Activated CD8-positive, alpha-beta T cell treated with anti-CD3 and anti-CD28 coated beads, Interleukin-2, amount 10 ng/mL, durations not matched to agents 7 days and 5 days (primary cell): ENCODE measurements around the gene ADGRE3. TPM values are rescaled to one million over a fixed set of nuclear protein-coding genes. Genes with fewer than 3 reads are reported as not detected.

Experiments used
- ATAC-seq: fragments of 150-1000 bp; cut with Tn5 transposase; one replicate; pipeline ENCODE4 v1.10.0; 2021; ENCODE audit warnings: moderate library complexity
- CTCF ChIA-PET: fragments of 350-600 bp; sonication (Branson Sonifier 250); formaldehyde crosslinking; loops from one replicate; lab custom pipeline; 2021; ENCODE audit warnings: antibody characterized with exemption; lab: Charles Lee
- POLR2A ChIA-PET: fragments of 350-600 bp; sonication (Branson Sonifier 250); formaldehyde crosslinking; loops from one replicate; lab custom pipeline; 2021; ENCODE audit warnings: antibody characterized with exemption; lab: Charles Lee
- DNase-seq: peaks from one replicate; pipeline ENCODE4 v3.0.0-alpha.2; 2020
- H3K27ac Mint-ChIP-seq: one replicate; pipeline ENCODE4 v1.8.0; 2021; ENCODE audit warnings: mild to moderate bottlenecking, mixed read lengths
- H3K27me3 Mint-ChIP-seq: one replicate; pipeline ENCODE4 v1.8.0; 2021; ENCODE audit warnings: low read depth, mixed read lengths
- H3K36me3 Mint-ChIP-seq: one replicate; pipeline ENCODE4 v1.8.0; 2021; ENCODE audit warnings: low read depth, mixed read lengths
- H3K4me1 Mint-ChIP-seq: one replicate; pipeline ENCODE4 v1.8.0; 2021; ENCODE audit warnings: low read depth, mixed read lengths
- H3K4me3 Mint-ChIP-seq: one replicate; pipeline ENCODE4 v1.8.0; 2021; ENCODE audit warnings: mild to moderate bottlenecking, mixed read lengths
- H3K9me3 Mint-ChIP-seq: one replicate; pipeline ENCODE4 v1.8.0; 2022; ENCODE audit warnings: mixed read lengths; ENCODE audit not compliant: insufficient read depth
- total RNA-seq, 2 experiments: library from RNA; stranded (reverse); gene quantifications; one replicate each; pipeline ENCODE4 v1.2.3, GENCODE V29; 2021

Gene ADGRE3
- total RNA-seq, 2 experiments from 2014 or later, result not detected

DNA sequence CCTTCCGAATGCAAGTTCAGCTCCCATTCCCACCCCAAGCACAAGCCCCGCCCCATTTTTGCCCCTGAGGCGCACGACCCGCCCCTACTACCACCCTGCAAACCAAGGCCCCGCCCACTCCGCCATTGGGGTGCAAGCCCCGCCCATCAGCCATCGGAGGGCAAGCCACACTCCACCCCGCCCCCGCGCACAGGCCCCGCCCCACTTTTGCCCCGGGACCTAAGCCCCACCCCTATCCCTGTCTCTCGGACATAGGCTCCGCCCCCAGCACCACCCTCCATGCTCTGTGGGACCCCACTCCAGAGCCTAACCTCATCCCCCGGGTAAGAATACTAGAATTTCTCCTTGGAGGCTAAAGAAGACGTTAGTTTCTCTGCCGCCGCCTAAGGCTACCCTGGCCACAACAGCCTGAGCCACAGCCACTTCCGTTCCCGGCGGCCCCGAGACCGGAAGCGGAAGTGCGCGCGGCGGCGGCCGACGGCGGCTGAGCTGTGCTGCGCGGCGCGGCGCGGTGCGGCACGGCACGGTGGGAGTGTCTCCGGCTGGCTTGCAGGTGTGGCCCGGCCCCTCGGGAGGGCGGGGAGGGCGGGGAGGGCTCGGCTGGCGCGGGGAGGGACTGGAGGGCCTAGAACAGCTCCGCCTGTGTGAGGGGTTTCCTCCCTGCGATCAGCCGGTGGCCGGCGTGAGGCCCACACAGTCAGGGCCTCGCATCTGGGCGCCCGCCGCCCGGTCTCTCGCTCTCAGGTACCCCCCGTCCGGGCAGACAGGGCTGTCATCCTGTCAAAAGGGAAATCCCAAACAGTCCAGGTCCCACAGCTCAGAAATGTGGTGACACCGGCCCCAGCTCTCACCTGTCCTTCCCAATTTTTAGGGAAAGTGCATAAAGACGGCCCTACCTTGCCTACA lies 15.2 kb upstream of the ADGRE3 start, which contains the start of gene ZNF333:
ZNF333 (plus strand) TSS at position 451 of the 906 bp plus-strand sequence. CDS start 3,444 bp downstream, outside the sequence.
- peak within 1 kb of the TSS; percentile 100 for H3K27ac Mint-ChIP-seq
- DNase-seq (peak; percentile 100), ATAC-seq (peak; percentile 96)
- no peaks in the 10 kb centered on the region for H3K27me3 Mint-ChIP-seq
- H3K4me1 Mint-ChIP-seq, result peaks cover 22% of the 10 kb centered on the region
- H3K36me3 Mint-ChIP-seq, result no peaks in the 10 kb centered on the region
- ChIA-PET POLR2A (interaction anchor here (0.9 to 1.0 kb wide), 3 partner anchors 38 to 1147 kb away, joined by 3 read pairs; partner anchors contain the start of gene NDUFB7), CTCF (interaction anchor here (1.6 to 9.8 kb wide), 4 partner anchors 11 to 138 kb away, joined by 3 to 249 read pairs (median 5); partner anchors contain the start of gene NDUFB7)
- H3K9me3 Mint-ChIP-seq, result no peaks in the 10 kb centered on the region
- H3K4me3 Mint-ChIP-seq, result peak within 1 kb of the TSS; percentile 89

DNA sequence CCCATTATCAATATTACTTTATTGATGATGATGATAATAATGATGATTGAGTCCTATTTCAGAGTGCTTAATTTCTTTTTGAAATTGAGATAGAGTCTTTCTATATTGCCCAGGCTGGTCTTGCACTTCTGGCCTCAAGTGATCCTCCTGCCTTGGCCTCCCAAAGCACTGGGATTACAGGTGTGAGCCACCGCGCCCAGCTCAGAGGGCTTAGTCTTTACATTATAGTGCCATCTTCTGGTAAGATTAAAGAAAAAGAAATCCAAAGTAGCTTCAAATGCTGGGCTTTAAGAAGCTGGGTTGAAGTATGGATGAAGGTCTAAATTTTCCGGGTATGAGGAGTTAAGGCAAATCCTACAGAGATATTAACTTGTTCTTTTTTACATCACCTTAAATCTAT lies 11.8 kb upstream of the ADGRE3 start:
- Mint-ChIP-seq H3K27ac (no peak overlapping the region), H3K9me3 (no peaks in the 10 kb centered on the region), H3K36me3 (no peaks in the 10 kb centered on the region), H3K4me1 (peaks cover 17% of the 10 kb centered on the region), H3K27me3 (peaks cover 3% of the 10 kb centered on the region), H3K4me3 (no peak overlapping the region)
- peak; percentile 39 for DNase-seq
- CTCF ChIA-PET, result interaction anchor here (0.7 to 9.8 kb wide), 21 partner anchors 10 to 206 kb away, joined by 3 to 249 read pairs (median 4); partner anchors contain the start of genes ADGRE3, GIPC1 and NDUFB7
- POLR2A ChIA-PET, result interaction anchor here (0.6 to 1.4 kb wide), 2 partner anchors 101 to 112 kb away, joined by 3 to 4 read pairs; no protein-coding TSS in a partner anchor
- ATAC-seq, result no peak

DNA sequence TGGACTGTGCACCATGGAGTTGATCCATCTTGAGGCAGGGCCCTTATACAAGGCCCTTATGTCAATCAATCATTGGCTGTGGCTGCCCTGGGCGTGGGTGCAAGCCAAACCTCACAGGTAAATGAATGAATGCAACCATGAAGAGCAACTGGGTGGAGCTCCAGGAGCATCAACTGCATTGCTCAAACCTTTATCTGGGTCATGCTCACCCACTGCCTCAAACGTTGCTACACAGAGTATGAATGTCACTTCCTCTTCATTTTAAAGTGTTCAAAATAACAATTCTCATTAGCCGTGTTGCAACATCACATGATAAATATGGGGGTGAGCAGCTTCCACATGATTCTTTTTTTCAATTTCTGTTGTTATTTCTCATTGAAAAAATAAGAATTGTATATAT lies 8.8 kb upstream of the ADGRE3 start:
- peaks cover under 1% of the 10 kb centered on the region for H3K4me1 Mint-ChIP-seq
- no peak overlapping the region for H3K4me3 Mint-ChIP-seq
- no peaks in the 10 kb centered on the region for H3K9me3 Mint-ChIP-seq

DNA sequence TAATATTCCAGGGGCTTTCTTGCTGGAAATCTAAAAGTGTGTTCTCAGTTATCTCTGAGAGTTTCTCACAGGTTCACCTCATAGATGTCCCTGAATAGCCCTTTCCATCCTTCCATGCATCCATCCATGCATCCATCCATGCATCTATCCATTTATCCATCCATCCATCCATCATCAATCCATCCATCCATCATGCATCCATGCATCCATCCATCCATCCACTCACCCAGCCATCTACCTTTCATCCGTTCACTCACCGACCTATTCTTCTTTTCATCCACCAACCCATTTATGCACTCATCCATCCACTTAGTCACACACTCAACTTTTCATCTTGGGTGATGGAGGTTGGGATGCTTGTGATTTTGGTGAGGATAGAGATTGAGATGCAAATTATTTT lies 7.4 kb upstream of the ADGRE3 start:
- Mint-ChIP-seq H3K4me3 (no peak overlapping the region), H3K4me1 (no peaks in the 10 kb centered on the region), H3K27me3 (peaks cover 3% of the 10 kb centered on the region), H3K36me3 (no peaks in the 10 kb centered on the region), H3K9me3 (no peaks in the 10 kb centered on the region), H3K27ac (no peak overlapping the region)
- DNase-seq (no peak), ATAC-seq (no peak)
- CTCF ChIA-PET, result interaction anchor here (9.8 kb wide), 1 partner anchor 108 kb away, joined by 249 read pairs; the partner anchor contains the start of gene NDUFB7
- POLR2A ChIA-PET, result no interaction called here

More for the DNA sequence above, 8.8 kb upstream of the ADGRE3 start:
- CTCF ChIA-PET, result interaction anchor here (4.2 to 9.8 kb wide), 2 partner anchors 13 to 109 kb away, joined by 19 to 249 read pairs; partner anchors contain the start of gene NDUFB7
- H3K27ac Mint-ChIP-seq, result no peak overlapping the region
- POLR2A ChIA-PET, result no interaction called here
- peaks cover 3% of the 10 kb centered on the region for H3K27me3 Mint-ChIP-seq
- DNase-seq (no peak), ATAC-seq (no peak)
- H3K36me3 Mint-ChIP-seq, result no peaks in the 10 kb centered on the region

DNA sequence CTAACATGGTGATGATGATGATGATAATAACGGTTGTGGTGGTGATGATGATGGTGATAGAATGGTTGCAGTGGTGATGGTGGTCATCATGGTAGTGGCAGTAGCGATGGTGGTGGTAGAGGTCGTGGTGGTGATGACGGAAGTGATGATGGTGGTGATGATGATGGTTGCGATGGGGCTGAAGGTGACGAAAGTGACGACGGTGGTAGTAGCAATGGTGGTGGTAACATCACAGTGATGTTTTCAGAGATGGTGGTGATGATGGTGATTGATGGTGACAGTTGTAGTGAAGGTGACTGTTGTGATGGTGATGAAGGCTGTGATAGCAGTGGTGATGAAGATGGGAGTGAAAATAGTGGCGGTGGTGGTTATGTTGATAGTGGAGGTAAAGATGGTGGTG lies 3.6 kb upstream of the ADGRE3 start:
- no peak overlapping the region for H3K27ac Mint-ChIP-seq
- no peak overlapping the region for H3K4me3 Mint-ChIP-seq
- DNase-seq, result no peak
- H3K9me3 Mint-ChIP-seq, result no peaks in the 10 kb centered on the region
- peaks cover 14% of the 10 kb centered on the region for H3K27me3 Mint-ChIP-seq
- ChIA-PET POLR2A (no interaction called here), CTCF (no interaction called here)
- ATAC-seq, result no peak
- no peaks in the 10 kb centered on the region for H3K36me3 Mint-ChIP-seq
- H3K4me1 Mint-ChIP-seq, result no peaks in the 10 kb centered on the region

DNA sequence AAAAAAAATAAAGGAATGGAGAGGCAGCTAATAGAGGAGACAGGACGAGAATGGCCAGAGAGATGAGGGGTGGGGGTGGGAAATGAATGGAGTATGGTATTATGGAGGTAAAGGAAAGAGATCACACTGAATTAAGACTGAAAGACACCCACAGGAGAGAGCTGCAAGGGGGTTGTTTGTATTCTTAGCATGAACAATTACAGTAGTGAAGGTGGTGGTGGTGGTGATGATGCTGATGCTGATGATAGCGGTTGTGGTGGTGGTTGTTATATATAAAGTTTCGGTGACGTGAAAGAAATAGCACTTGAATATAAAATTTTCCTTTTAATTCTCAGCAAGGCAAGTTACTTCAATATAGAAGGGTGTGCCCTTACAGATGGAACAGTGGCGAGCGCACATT lies 2.8 kb upstream of the ADGRE3 start:
- Mint-ChIP-seq H3K27ac (no peak overlapping the region), H3K27me3 (peaks cover 14% of the 10 kb centered on the region), H3K4me1 (no peaks in the 10 kb centered on the region), H3K9me3 (no peaks in the 10 kb centered on the region), H3K4me3 (no peak overlapping the region), H3K36me3 (no peaks in the 10 kb centered on the region)
- ATAC-seq (no peak), DNase-seq (no peak)
- POLR2A ChIA-PET, result no interaction called here
- CTCF ChIA-PET, result no interaction called here

DNA sequence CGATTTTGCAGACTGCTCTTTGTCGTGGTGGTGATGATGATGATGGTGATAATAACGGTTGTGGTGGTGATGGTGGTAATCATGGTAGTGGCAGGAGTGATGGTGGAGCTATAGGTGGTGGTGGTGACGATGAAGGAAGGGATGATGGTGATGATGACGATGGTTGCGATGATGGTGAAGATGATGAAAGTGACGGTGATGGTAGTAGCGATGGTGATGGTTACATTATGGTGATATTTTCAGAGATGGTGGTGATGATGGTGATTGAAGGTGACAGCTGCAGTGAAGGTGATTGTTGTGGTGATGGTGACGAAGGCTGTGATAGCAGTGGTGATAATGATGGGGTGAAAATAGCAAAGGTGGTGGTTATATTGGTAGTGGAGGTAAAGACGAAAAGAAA lies 2.1 kb upstream of the ADGRE3 start:
- H3K27ac Mint-ChIP-seq, result no peak overlapping the region
- no peaks in the 10 kb centered on the region for H3K9me3 Mint-ChIP-seq
- no peaks in the 10 kb centered on the region for H3K36me3 Mint-ChIP-seq
- no peaks in the 10 kb centered on the region for H3K4me1 Mint-ChIP-seq
- POLR2A ChIA-PET, result no interaction called here
- no peak for ATAC-seq
- CTCF ChIA-PET, result interaction anchor here (2.9 kb wide), 1 partner anchor 9 kb away, joined by 15 read pairs; no protein-coding TSS in a partner anchor
- no peak for DNase-seq
- peaks cover 11% of the 10 kb centered on the region for H3K27me3 Mint-ChIP-seq
- no peak overlapping the region for H3K4me3 Mint-ChIP-seq

DNA sequence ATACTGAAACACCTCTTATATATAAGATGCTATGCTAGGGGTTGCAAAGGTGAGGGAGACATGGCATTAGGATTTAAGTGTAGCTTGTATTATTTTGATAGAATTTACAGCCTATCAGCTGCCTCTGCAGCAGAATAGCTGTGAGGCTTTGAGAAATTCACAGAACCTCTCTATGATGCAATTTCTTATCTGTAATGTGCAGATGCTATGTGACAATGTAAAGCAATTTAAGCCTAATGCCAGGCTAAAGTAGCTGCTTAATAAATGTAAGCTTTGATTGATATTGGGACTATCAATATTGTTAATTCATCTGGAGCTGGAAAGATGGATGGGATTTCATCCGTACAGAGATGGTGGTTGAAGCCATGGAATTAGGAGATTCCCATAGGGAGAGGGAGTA lies 1.6 kb downstream of the ADGRE3 start:
- Mint-ChIP-seq H3K9me3 (peaks cover 4% of the 10 kb centered on the region), H3K4me3 (no peak overlapping the region), H3K4me1 (peaks cover 3% of the 10 kb centered on the region), H3K36me3 (no peaks in the 10 kb centered on the region), H3K27me3 (peaks cover 17% of the 10 kb centered on the region), H3K27ac (no peak overlapping the region)
- POLR2A ChIA-PET, result no interaction called here
- CTCF ChIA-PET, result interaction anchor here (0.6 to 1.8 kb wide), 3 partner anchors 10 to 99 kb away, joined by 3 to 8 read pairs (median 6); no protein-coding TSS in a partner anchor
- DNase-seq (no peak), ATAC-seq (no peak)

DNA sequence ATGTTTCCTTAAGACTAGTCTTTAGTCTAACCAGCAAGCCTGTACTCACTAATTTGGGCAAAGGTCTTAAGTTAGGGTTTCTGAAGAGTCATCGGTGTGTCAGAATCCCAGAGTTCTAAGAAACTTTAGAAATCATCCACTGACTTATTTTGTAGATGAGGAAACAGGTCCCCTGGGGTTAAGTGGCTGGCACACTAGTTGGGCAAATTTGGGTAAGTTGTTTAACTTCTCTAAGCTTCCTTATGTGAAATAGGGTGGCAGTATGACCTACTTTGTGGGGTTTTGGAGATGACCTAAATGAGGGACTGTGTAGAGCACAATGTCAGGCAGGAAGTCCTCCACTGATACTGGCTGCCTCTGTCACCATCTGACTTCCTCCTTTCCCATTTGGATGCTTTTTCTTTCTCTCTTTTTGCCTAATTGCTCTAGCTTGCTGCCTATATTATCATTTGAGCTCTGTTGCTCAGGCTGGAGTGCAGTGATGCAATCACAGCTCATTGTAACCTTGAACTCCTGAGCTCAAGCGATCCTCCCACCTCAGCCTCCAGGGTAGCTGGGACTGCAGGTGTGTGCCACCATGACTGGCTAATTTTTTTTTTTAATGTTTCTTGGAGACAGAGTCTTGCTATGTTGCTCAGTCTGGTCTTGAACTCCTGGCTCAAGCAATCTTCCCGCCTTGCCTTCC lies 2.3 kb downstream of the ADGRE3 start:
- no peak overlapping the region for H3K4me3 Mint-ChIP-seq
- ChIA-PET POLR2A (interaction anchor here (0.6 kb wide), 1 partner anchor 763 kb away, joined by 3 read pairs; no protein-coding TSS in a partner anchor), CTCF (interaction anchor here (1.3 to 3.7 kb wide), 3 partner anchors 13 to 98 kb away, joined by 6 to 19 read pairs (median 8); no protein-coding TSS in a partner anchor)
- DNase-seq, result no peak
- no peaks in the 10 kb centered on the region for H3K36me3 Mint-ChIP-seq
- no peak overlapping the region for H3K27ac Mint-ChIP-seq
- peaks cover 4% of the 10 kb centered on the region for H3K9me3 Mint-ChIP-seq
- ATAC-seq, result no peak
- H3K27me3 Mint-ChIP-seq, result peaks cover 17% of the 10 kb centered on the region
- peaks cover 7% of the 10 kb centered on the region for H3K4me1 Mint-ChIP-seq

DNA sequence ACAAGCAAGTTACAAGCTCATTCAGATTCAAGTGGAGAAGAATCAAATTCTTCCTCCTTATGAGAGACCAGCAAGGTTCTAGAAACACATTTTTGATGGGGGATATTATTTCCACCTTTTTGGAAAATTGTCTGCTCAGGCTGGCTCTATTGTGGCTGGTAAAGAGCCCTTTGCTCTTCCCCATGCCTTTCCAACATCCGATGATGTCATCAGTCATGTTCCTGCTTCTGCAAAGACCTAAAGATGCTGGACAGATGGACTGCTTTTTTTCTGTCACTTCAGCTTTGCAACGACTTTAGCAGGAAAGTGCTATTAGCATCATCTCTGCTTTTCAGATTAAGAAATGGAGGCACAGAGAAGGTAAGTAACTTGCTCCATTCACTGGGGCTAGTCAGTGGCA lies 4.2 kb downstream of the ADGRE3 start:
- peaks cover 4% of the 10 kb centered on the region for H3K9me3 Mint-ChIP-seq
- no peak for ATAC-seq
- H3K27ac Mint-ChIP-seq, result no peak overlapping the region
- H3K36me3 Mint-ChIP-seq, result no peaks in the 10 kb centered on the region
- H3K27me3 Mint-ChIP-seq, result peaks cover 17% of the 10 kb centered on the region
- DNase-seq, result no peak
- POLR2A ChIA-PET, result no interaction called here
- H3K4me3 Mint-ChIP-seq, result no peak overlapping the region
- CTCF ChIA-PET, result interaction anchor here (3.7 kb wide), 1 partner anchor 15 kb away, joined by 19 read pairs; no protein-coding TSS in a partner anchor
- H3K4me1 Mint-ChIP-seq, result peaks cover 7% of the 10 kb centered on the region

DNA sequence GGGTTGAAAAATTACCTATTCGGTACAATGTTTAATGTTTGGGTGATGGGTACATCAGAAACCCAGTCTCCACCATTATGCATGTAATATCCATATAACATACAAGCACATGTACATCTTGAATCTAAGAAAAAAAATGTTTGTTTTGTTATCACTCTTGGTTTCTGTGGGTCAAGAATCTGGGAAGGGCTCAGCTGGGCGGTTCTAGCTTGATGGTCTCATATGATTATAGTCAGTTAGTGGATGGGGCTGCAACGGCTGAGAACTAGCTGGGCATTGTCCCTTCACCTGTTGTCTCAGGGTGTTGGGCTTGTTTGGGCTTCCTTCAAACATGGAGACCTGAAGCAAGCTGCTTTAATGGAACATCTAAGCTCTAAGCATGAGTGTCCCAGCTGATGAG lies 4.7 kb downstream of the ADGRE3 start:
- H3K27me3 Mint-ChIP-seq, result peaks cover 17% of the 10 kb centered on the region
- no peak for ATAC-seq
- peaks cover 7% of the 10 kb centered on the region for H3K4me1 Mint-ChIP-seq
- POLR2A ChIA-PET, result no interaction called here
- CTCF ChIA-PET, result interaction anchor here (3.7 kb wide), 1 partner anchor 16 kb away, joined by 19 read pairs; no protein-coding TSS in a partner anchor
- no peaks in the 10 kb centered on the region for H3K36me3 Mint-ChIP-seq
- H3K9me3 Mint-ChIP-seq, result peaks cover 4% of the 10 kb centered on the region
- H3K4me3 Mint-ChIP-seq, result no peak overlapping the region
- no peak for DNase-seq
- no peak overlapping the region for H3K27ac Mint-ChIP-seq
